ENCODE data around the gene GSTP1.

Gene GSTP1

DNA sequence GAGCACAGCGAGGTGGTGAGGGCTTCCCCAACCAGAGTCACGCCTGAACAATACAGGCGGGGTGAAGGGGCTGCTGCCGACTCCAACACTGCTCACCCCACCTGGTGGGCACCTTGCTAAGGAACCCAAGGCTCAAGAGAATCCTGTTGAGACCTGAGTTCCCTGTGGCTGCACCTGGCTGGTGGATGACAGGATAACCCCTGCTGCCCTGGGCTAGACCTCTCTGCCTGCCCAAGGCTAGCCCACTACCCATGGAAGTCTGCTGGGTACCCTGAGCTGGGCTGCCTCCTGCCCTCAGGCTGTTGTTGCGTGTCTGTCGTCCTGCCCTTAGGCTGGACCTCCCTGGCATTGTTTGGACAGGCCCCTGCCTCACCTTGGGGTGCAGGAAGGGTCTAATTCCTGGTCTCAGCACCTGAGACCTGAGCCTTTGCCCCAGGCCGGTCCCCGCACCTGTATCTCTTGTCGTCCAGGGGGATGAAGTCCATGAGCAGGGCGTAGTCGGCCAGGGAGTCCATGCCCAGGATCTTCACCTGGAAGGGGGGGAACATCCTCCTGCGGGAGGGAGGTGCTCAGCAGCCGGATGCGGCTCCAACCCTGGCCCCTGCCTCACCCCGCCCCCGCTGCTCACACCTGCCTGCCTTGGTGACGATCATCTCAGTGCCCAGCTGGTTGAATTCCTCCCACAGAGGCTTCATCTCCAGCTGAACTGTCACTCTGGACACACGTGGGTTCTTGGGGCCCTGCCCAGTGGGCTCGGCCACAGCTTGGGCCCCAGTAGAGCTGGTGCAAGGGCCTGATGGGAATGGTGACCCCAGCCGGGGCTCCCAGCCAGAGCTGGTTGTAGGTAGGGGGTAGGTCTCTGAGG, 51.0 kb downstream of the GSTP1 start:
- no peak overlapping the region for H3K4me3 ChIP-seq (replicated peaks in 1 of 2; ENCODE audit: low read depth in 2 of 2, low read length in 2 of 2)
- TF ChIP-seq, protein P1, sequence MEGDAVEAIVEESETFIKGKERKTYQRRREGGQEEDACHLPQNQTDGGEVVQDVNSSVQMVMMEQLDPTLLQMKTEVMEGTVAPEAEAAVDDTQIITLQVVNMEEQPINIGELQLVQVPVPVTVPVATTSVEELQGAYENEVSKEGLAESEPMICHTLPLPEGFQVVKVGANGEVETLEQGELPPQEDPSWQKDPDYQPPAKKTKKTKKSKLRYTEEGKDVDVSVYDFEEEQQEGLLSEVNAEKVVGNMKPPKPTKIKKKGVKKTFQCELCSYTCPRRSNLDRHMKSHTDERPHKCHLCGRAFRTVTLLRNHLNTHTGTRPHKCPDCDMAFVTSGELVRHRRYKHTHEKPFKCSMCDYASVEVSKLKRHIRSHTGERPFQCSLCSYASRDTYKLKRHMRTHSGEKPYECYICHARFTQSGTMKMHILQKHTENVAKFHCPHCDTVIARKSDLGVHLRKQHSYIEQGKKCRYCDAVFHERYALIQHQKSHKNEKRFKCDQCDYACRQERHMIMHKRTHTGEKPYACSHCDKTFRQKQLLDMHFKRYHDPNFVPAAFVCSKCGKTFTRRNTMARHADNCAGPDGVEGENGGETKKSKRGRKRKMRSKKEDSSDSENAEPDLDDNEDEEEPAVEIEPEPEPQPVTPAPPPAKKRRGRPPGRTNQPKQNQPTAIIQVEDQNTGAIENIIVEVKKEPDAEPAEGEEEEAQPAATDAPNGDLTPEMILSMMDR (IDR thresholded peaks at IDR 0.05; ENCODE audit: low read depth, low read length), result no peak
- DNase-seq (ENCODE audit: low read depth in 2 of 2), result no peak

DNA sequence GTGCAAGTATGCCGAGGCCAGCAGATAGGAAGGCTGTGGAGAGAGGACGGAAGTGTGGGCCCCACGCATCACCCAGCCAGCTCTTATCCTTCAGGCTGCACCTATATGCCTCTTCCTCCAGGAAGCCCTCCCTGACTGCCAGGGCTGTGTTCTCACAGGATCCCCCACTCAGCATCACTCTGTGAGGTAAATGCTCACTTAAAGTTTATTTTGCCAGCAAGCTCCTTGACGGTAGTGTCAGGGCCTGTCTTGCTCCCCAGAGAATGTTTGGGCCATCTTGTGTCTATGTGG, 51.6 kb downstream of the GSTP1 start:
- DNase-seq (ENCODE audit: low read depth in 2 of 2), result no peak

More for the DNA sequence above, 51.6 kb downstream of the GSTP1 start:
- H3K4me3 ChIP-seq (replicated peaks in 1 of 2; ENCODE audit: low read depth in 2 of 2, low read length in 2 of 2), result no peak overlapping the region
- TF ChIP-seq, protein P1 (IDR thresholded peaks at IDR 0.05; ENCODE audit: low read depth, low read length), result no peak

Data from cardiac fibroblast (primary cell).